Measurements from ENCODE around the gene MUC22.

DNA sequence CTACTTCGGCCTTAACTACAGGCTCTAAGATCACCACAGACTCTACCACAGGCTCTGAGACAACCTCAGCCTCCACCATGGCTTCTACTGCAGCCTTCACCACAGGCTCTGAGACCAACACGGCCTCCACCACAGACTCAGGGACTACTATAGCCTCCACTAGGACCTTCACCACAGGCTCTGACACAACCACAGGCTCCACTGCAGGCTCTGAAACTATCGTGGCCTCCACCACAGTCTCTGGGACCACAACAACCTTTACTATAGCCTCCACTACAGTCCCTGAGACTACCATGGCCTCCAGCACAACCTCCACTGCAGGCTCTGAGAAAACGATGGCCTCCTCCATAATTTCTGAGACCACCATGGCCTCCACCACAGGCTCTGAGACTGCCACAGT, 15.3 kb downstream of the MUC22 start:
- TF ChIP-seq, protein P1, sequence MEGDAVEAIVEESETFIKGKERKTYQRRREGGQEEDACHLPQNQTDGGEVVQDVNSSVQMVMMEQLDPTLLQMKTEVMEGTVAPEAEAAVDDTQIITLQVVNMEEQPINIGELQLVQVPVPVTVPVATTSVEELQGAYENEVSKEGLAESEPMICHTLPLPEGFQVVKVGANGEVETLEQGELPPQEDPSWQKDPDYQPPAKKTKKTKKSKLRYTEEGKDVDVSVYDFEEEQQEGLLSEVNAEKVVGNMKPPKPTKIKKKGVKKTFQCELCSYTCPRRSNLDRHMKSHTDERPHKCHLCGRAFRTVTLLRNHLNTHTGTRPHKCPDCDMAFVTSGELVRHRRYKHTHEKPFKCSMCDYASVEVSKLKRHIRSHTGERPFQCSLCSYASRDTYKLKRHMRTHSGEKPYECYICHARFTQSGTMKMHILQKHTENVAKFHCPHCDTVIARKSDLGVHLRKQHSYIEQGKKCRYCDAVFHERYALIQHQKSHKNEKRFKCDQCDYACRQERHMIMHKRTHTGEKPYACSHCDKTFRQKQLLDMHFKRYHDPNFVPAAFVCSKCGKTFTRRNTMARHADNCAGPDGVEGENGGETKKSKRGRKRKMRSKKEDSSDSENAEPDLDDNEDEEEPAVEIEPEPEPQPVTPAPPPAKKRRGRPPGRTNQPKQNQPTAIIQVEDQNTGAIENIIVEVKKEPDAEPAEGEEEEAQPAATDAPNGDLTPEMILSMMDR (conservative IDR thresholded peaks at IDR 0.05; ENCODE audit: low read length), result no peak
- TF ChIP-seq EZH2phosphoT487 (IDR thresholded peaks at IDR 0.05; ENCODE audit: borderline replicate concordance), result no peak
